GM21526 (cell line): ENCODE data around the gene MLLT1.

Source experiments
- ATAC-seq: cut with Tn5 transposase; IDR thresholded peaks from one replicate; pipeline ENCODE4 v1.9.1; 2021; ENCODE audit warnings: moderate library complexity; ENCODE audit not compliant: unreplicated experiment, low FRiP score

MLLT1 gene

GRCh38 chr19:6276447-6276846, 3.3 kb downstream of the MLLT1 start:
- no peak for ATAC-seq

- no peak for ATAC-seq
Measured at GRCh38 chr19:6275170-6275744, 4.5 kb downstream of the MLLT1 start.

GRCh38 chr19:6274756-6275155, 5.0 kb downstream of the MLLT1 start:
- ATAC-seq, result no peak

GRCh38 chr19:6273701-6274601, 5.8 kb downstream of the MLLT1 start:
- no peak for ATAC-seq

- no peak for ATAC-seq
Measured at GRCh38 chr19:6272913-6273600, 6.7 kb downstream of the MLLT1 start.

GRCh38 chr19:6272411-6272791, 7.4 kb downstream of the MLLT1 start:
- no peak for ATAC-seq

- no peak for ATAC-seq
Measured at GRCh38 chr19:6271721-6272410, 7.9 kb downstream of the MLLT1 start.

GRCh38 chr19:6271251-6271650, 8.5 kb downstream of the MLLT1 start:
- ATAC-seq, result no peak

GRCh38 chr19:6270822-6271221, 9.0 kb downstream of the MLLT1 start:
- ATAC-seq, result no peak

GRCh38 chr19:6270076-6270745, 9.6 kb downstream of the MLLT1 start:
- ATAC-seq, result no peak

GRCh38 chr19:6269101-6269886, 10.5 kb downstream of the MLLT1 start:
- no peak for ATAC-seq

- no peak for ATAC-seq
Measured at GRCh38 chr19:6268382-6268771, 11.4 kb downstream of the MLLT1 start.

GRCh38 chr19:6267552-6268381, 12.0 kb downstream of the MLLT1 start:
- ATAC-seq, result no peak

GRCh38 chr19:6264803-6265202, 15.0 kb downstream of the MLLT1 start:
- no peak for ATAC-seq

GRCh38 chr19:6263735-6264444, 15.9 kb downstream of the MLLT1 start:
- ATAC-seq, result no peak

GRCh38 chr19:6263306-6263705, 16.5 kb downstream of the MLLT1 start:
- ATAC-seq, result no peak

GRCh38 chr19:6262519-6262918, 17.3 kb downstream of the MLLT1 start:
- ATAC-seq, result no peak

- ATAC-seq, result no peak
Measured at GRCh38 chr19:6261883-6262282, 17.9 kb downstream of the MLLT1 start.
